Measurements from ENCODE around the gene KIF4A.

DNA sequence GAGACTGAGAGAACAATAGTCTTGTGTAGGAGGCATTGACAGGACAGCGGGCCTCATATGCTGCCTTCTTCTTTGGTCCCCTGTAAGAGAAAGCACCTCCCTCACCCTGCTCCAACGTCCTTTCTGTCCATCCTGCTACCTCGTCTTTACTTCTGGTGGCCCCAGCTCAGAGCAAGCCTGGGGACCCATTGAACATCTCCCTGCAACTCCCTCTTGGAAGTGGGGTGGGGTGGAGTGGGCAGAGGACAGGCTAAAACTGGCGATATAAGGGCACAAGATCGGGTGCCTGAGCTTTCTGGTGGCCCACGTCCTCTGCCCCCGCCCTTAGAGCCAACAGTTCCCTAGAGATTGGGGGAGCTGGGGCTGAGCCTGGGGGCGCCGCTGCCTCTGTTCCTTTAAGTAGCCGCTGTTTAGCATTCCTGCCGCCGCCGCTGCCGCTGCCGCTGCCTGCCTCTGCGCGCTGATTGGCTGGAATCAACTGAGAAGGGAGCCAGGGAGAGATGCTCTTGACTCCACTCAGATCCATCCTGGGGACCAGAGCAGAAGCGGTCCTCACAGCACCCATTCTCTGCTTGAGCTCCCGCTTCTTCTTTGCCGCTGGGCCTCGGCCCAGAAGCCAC, 154.5 kb downstream of the KIF4A start, which contains the start of gene DLG3:
- TF ChIP-seq CTCF (conservative IDR thresholded peaks at IDR 0.05) (no peak), EZH2 (IDR thresholded peaks at IDR 0.05; ENCODE audit: low read depth) (no peak)
